H54 (cell line): ENCODE measurements around the gene VPS35.
"Not testable (repeated sequence)": the region's sequence is repeated elsewhere in the genome, so short reads cannot be mapped to it uniquely, and the experiment has no call there.

Experiments used
- DNase-seq: peaks from one replicate; pipeline ENCODE4 v3.0.0; 2011; ENCODE audit warnings: low spot score, mixed read lengths; ENCODE audit not compliant: insufficient read length
- FAIRE-seq: peaks from 3 replicates; lab custom pipeline; 2011; peaks lifted over from hg19 to GRCh38; lab: Jason Lieb, UNC
- POLR2A ChIP-seq: IDR thresholded peaks from 2 replicates; pipeline ENCODE4 v1.6.1; 2011; ENCODE audit warnings: low read depth, mild to moderate bottlenecking, low read length

Gene VPS35

GRCh38 chr16:46701615-46702014 lies 12.6 kb upstream of the VPS35 start:
- DNase-seq (no peak), FAIRE-seq (no peak)
- TF ChIP-seq POLR2A = no peak

- DNase-seq (no peak), FAIRE-seq (peak; percentile 27)
Measured at GRCh38 chr16:46700048-46700447, 11.1 kb upstream of the VPS35 start.

DNA sequence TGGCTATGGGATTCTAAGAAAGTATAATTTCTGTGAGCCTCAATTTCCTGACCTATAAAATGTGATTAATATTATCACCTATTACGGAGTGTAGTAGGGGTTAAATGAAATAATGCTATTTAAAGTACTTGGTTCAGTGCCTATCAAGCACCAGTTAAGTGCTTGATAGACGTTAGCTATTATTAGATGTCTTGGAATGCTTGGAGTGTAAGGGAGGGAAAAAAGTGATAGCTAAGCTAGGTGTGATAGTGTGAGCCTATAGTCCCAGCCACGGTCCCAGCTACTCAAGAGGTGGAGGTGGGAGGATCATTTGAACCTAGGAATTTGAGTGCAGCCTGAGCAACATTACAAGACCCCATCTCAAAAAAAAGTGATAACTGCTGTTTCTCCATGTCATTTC lies 8.0 kb upstream of the VPS35 start:
- TF ChIP-seq POLR2A = no peak
- DNase-seq (no peak), FAIRE-seq (no peak)

More at GRCh38 chr16:46700048-46700447, 11.1 kb upstream of the VPS35 start:
- no peak for TF ChIP-seq POLR2A

DNA sequence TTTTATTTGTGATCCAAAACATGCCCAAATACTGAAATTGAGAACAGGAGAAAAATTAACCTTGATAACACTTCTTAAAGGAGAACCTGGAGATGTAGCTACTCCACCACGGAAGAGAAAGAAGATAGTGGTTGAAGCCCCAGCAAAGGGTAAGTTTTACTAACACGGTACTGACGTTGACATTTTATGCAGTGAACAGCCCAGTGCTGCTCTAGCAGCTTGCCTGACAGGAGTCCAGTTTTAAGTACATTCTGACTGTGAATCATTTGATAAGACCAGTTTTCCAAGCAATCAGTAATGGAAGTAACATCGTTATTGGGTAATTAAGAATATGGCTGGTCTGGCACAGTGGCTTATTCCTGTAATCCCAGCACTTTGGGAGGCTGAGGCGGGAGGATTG lies 7.0 kb upstream of the VPS35 start:
- TF ChIP-seq POLR2A = no peak
- FAIRE-seq (no peak), DNase-seq (no peak)

DNA sequence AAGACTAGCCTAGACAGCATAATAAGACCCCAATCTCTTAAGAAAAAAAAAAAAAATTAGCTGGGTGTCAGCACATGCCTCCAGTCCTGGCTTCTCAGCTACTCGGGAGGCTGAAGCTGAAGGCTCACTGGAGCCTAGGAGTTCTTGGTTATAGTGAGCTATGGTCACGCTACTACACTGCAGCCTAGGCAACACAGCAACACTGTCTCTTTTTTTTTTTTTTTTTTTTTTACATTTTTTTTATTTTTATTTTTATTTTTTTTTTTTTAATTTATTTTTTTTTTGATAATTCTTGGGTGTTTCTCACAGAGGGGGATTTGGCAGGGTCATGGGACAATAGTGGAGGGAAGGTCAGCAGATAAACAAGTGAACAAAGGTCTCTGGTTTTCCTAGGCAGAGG lies 4.6 kb upstream of the VPS35 start:
- no peak for TF ChIP-seq POLR2A
- no peak for FAIRE-seq
- DNase-seq = no peak

DNA sequence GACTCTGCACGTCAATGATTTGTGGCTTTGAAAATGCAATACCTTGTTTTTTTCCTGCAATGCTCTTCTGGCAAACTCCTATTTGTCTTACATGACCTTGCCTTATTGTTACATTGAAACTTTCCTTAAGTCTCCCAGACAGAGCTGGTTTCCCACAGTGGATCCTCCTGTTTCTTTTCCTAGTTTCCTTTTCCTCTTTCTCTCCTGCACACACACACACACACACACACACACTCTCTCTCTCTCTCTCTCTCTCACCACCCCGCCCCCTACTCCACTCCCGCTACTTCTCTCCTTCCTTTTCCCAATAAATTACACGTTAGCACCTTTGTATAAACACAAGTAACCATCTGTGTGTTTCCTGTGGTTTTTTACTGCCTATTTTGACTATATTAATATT lies 2.7 kb upstream of the VPS35 start:
- no peak for DNase-seq
- no peak for FAIRE-seq
- TF ChIP-seq POLR2A = no peak

- DNase-seq = no peak
- FAIRE-seq = no peak
- TF ChIP-seq POLR2A = no peak
Measured at GRCh38 chr16:46690281-46691178, 1.6 kb upstream of the VPS35 start.

GRCh38 chr16:46689365-46690280 lies 645 bp upstream of the VPS35 start, which contains the start of gene ORC6:
ORC6 (plus strand) TSS chr16:46689659; CDS start chr16:46689706, 47 bp downstream.
- DNase-seq = peak; percentile 85
- peak; percentile 68 for TF ChIP-seq POLR2A
- peak; percentile 92 for FAIRE-seq

- FAIRE-seq = no peak
- TF ChIP-seq POLR2A = no peak
- DNase-seq = no peak
Measured at GRCh38 chr16:46688101-46688653, 801 bp downstream of the VPS35 start.

GRCh38 chr16:46687486-46687885 lies 1.5 kb downstream of the VPS35 start:
- FAIRE-seq (no peak), DNase-seq (no peak)
- no peak for TF ChIP-seq POLR2A

DNA sequence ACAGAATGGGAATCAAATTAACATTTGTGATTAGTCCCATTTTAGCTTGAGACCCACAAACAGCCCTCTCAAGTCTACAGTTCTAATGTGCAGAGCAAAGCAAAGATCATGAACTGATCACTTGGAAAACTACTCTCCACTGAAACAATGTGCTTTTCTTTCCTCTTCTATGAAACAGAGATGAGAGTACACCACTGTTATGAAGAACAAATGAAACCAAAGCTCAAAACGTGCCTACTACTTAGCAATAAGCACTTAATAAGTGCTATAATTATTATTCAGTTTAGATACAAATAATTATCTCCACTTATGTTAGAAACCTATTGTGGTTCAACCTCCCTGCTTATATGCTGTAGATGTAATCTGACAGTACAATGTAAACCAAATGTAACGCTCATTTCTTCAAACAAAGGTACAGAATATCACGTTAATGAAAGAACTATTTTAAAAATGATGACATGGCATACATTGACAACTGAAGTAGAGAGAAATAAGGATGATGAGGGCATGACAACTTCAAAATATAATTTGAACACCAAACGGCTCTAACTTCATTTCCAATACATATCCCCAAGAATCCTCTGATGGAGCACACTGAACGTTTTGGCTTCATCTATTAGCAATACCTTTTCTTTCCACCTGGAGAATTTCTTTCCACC lies 2.0 kb downstream of the VPS35 start:
- FAIRE-seq (no peak), DNase-seq (no peak)
- no peak for TF ChIP-seq POLR2A

- not testable (repeated sequence) for FAIRE-seq, DNase-seq
Measured at GRCh38 chr16:46681867-46682266, 7.1 kb downstream of the VPS35 start.

GRCh38 chr16:46677943-46678342 lies 11.0 kb downstream of the VPS35 start:
- DNase-seq, FAIRE-seq: not testable (repeated sequence)
